Panc1 (cell line): ENCODE measurements around the gene SLC26A11. TPM values are rescaled to one million over a fixed set of nuclear protein-coding genes. Genes with fewer than 3 reads are reported as not detected.

Experiments used
- ATAC-seq: fragments of 200-7000 bp; cut with Tn5 transposase; 2 replicates; pipeline ENCODE4 v1.9.1; 2020; ENCODE audit warnings: mild to moderate bottlenecking, moderate library complexity
- BruUV-seq: library from RNA; stranded (reverse); fragments of 400-500 nt; replicated peaks from 2 replicates; lab custom pipeline; 2021; lab: Mats Ljungman, UMichigan
- CTCF ChIA-PET: fragments of 300-600 bp; sonication (Branson Sonifier 250); formaldehyde crosslinking; loops from one replicate; lab custom pipeline; 2022; ENCODE audit warnings: antibody characterized with exemption; lab: Charles Lee
- POLR2A ChIA-PET: fragments of 300-600 bp; sonication (Branson Sonifier 250); formaldehyde crosslinking; loops from one replicate; lab custom pipeline; 2022; ENCODE audit warnings: antibody characterized with exemption; lab: Charles Lee
- DNase-seq: peaks from one replicate; pipeline ENCODE4 v3.0.0-alpha.2; 2010; ENCODE audit warnings: low read depth, low spot score
- H3K27ac ChIP-seq: 2 replicates; pipeline ENCODE4 v1.5.1; 2011; ENCODE audit warnings: mild to moderate bottlenecking, low read length, inconsistent platforms
- H3K27me3 ChIP-seq: fragments of 200-500 bp; sonication (Bioruptor generic); 2 replicates; pipeline ENCODE4 v1.6.0; 2014; ENCODE audit warnings: low read length, inconsistent platforms; ENCODE audit not compliant: control insufficient read depth, insufficient read depth
- H3K36me3 ChIP-seq: fragments of 200-500 bp; sonication (Bioruptor generic); 2 replicates; pipeline ENCODE4 v1.5.1; 2014; ENCODE audit warnings: inconsistent platforms, mild to moderate bottlenecking, low read length, moderate library complexity; ENCODE audit not compliant: control insufficient read depth, insufficient read depth
- H3K4me1 ChIP-seq: 2 replicates; pipeline ENCODE4 v1.5.1; 2011; ENCODE audit warnings: inconsistent platforms, mild to moderate bottlenecking, low read length, moderate library complexity; ENCODE audit not compliant: control insufficient read depth, insufficient read depth
- H3K4me3 ChIP-seq, 2 experiments: 2 replicates each; pipeline ENCODE4 v1.5.1; 2011 to 2012; ENCODE audit warnings: low read depth in 2 of 2, low read length in 2 of 2, mild to moderate bottlenecking in 2 of 2, inconsistent platforms in 1 of 2, moderate library complexity in 1 of 2
- H3K9me3 ChIP-seq: fragments of 200-500 bp; sonication (Bioruptor generic); 2 replicates; pipeline ENCODE4 v1.5.1; 2014; ENCODE audit warnings: low read depth, mild to moderate bottlenecking, inconsistent platforms, low read length, moderate library complexity; ENCODE audit not compliant: control insufficient read depth, insufficient read depth
- POLR2AphosphoS5 ChIP-seq: IDR thresholded peaks from 2 replicates; pipeline ENCODE4 v1.6.1; 2012; ENCODE audit warnings: mild to moderate bottlenecking, low read depth, low read length, moderate library complexity
- SIN3A ChIP-seq: IDR thresholded peaks from 2 replicates; pipeline ENCODE4 v1.6.1; 2012; ENCODE audit warnings: low read depth, mild to moderate bottlenecking, low read length, moderate library complexity, borderline replicate concordance; ENCODE audit not compliant: insufficient read depth
- TCF7L2 ChIP-seq: IDR thresholded peaks from 2 replicates; pipeline ENCODE4 v1.6.1; 2011; ENCODE audit warnings: mild to moderate bottlenecking, low read depth, low read length, inconsistent platforms
- in situ Hi-C: cut with HindIII; loops from 2 replicates; pipeline ENCODE4 v1.10.0; 2016; ENCODE audit warnings: low sequenced_read_pairs, low pct_unique_long_range_greater_than_20kb
- intact Hi-C: fragments of 100-400 bp; cut with micrococcal nuclease; formaldehyde crosslinking; loops from one replicate; pipeline ENCODE4 v1.10.0; 2022; ENCODE audit not compliant: unreplicated experiment
- total RNA-seq: library from RNA; stranded (reverse); gene quantifications from one replicate; pipeline ENCODE4 v1.2.1, GENCODE V29; 2021; ENCODE audit not compliant: unreplicated experiment
- TF ChIP-seq, protein P1 (sequence below), 2 experiments: IDR thresholded peaks; 2 replicates each; pipeline ENCODE4 v1.6.1; 2011 to 2012; ENCODE audit warnings: low read depth in 2 of 2, control low read depth in 1 of 2, low read length in 1 of 2, mild to moderate bottlenecking in 1 of 2, moderate library complexity in 1 of 2; ENCODE audit not compliant: insufficient read depth in 1 of 2
- TF ChIP-seq, protein P2 (sequence below): fragments of 450-650 bp; IDR thresholded peaks from 2 replicates; pipeline ENCODE4 v1.5.1; 2017; ENCODE audit warnings: mild to moderate bottlenecking

Gene SLC26A11
- total RNA-seq, 1 experiment from 2014 or later: 30.9 TPM

DNA sequence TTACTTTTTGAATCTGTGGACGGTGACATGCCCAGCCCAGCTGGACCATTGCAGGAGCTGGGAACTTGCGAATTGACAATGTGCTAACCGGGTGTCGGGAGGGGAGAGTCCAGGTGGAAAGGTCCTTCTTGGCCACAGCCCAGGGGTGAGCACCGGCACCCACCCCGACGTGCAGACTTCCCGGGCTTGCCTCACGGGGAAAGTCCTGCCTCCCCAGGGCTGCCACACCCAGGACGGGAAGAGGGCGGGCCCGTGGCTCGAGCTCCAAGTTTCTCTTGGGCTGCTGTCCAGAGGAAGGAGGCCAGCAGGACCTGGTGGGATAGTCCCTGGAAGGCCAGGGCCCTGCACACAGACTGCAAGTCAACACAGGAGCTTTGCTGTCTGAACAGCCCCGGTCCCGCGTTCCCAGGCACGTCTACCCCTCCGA lies 32.7 kb upstream of the SLC26A11 start:
- intact Hi-C loops (no loop called here), in situ Hi-C loops (no loop called here)
- TF ChIP-seq SIN3A: no peak
- TF ChIP-seq, protein P1, sequence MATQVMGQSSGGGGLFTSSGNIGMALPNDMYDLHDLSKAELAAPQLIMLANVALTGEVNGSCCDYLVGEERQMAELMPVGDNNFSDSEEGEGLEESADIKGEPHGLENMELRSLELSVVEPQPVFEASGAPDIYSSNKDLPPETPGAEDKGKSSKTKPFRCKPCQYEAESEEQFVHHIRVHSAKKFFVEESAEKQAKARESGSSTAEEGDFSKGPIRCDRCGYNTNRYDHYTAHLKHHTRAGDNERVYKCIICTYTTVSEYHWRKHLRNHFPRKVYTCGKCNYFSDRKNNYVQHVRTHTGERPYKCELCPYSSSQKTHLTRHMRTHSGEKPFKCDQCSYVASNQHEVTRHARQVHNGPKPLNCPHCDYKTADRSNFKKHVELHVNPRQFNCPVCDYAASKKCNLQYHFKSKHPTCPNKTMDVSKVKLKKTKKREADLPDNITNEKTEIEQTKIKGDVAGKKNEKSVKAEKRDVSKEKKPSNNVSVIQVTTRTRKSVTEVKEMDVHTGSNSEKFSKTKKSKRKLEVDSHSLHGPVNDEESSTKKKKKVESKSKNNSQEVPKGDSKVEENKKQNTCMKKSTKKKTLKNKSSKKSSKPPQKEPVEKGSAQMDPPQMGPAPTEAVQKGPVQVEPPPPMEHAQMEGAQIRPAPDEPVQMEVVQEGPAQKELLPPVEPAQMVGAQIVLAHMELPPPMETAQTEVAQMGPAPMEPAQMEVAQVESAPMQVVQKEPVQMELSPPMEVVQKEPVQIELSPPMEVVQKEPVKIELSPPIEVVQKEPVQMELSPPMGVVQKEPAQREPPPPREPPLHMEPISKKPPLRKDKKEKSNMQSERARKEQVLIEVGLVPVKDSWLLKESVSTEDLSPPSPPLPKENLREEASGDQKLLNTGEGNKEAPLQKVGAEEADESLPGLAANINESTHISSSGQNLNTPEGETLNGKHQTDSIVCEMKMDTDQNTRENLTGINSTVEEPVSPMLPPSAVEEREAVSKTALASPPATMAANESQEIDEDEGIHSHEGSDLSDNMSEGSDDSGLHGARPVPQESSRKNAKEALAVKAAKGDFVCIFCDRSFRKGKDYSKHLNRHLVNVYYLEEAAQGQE (IDR thresholded peaks at IDR 0.05; ENCODE audit: insufficient read depth in 1 of 2, low read depth in 2 of 2, low read length in 1 of 2): no peak
- TF ChIP-seq, protein P2, sequence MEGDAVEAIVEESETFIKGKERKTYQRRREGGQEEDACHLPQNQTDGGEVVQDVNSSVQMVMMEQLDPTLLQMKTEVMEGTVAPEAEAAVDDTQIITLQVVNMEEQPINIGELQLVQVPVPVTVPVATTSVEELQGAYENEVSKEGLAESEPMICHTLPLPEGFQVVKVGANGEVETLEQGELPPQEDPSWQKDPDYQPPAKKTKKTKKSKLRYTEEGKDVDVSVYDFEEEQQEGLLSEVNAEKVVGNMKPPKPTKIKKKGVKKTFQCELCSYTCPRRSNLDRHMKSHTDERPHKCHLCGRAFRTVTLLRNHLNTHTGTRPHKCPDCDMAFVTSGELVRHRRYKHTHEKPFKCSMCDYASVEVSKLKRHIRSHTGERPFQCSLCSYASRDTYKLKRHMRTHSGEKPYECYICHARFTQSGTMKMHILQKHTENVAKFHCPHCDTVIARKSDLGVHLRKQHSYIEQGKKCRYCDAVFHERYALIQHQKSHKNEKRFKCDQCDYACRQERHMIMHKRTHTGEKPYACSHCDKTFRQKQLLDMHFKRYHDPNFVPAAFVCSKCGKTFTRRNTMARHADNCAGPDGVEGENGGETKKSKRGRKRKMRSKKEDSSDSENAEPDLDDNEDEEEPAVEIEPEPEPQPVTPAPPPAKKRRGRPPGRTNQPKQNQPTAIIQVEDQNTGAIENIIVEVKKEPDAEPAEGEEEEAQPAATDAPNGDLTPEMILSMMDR: no peak
- H3K4me3 ChIP-seq: 0 out of 4 replicates have a peak overlapping the region, but pooled peaks of 1 of the 2 experiments have one; percentile 23
- H3K36me3 ChIP-seq: no peaks in the 10 kb centered on the region
- no peak for DNase-seq
- H3K27ac ChIP-seq: no peak overlapping the region
- CTCF ChIA-PET: interaction anchor here (0.5 kb wide), 1 partner anchor 15 kb away, joined by 6 read pairs; no protein-coding TSS in a partner anchor
- no peaks in the 10 kb centered on the region for H3K9me3 ChIP-seq
- POLR2A ChIA-PET: no interaction called here
- no TSS peak for BruUV-seq
- H3K27me3 ChIP-seq: no peaks in the 10 kb centered on the region
- ATAC-seq: peak; percentile 36
- H3K4me1 ChIP-seq: no peaks in the 10 kb centered on the region; the same call in 1 of the 2 replicates

DNA sequence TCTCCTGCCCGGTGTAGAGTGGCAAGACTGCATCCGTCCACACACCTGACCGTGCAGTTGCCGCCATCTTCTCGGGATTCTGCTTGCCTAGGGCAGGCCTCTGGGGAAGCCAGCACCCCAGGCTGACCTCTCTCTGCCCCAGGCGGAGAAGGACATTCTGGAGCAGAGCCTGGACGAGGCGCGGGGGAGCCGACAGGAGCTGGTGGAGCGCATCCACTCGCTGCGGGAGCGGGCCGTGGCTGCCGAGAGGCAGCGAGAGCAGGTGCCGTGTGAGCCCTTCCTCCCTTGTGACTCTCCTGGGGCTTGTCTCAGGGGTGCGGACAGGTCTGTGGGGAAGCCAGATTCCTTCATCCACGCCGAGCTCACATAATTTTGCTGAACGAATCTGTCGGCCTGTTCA lies 30.6 kb upstream of the SLC26A11 start:
- no peak overlapping the region for H3K4me3 ChIP-seq
- ChIA-PET POLR2A (no interaction called here), CTCF (interaction anchor here (0.8 kb wide), 1 partner anchor 14 kb away, joined by 4 read pairs; no protein-coding TSS in a partner anchor)
- no peaks in the 10 kb centered on the region for H3K9me3 ChIP-seq
- ATAC-seq (no peak), DNase-seq (no peak)
- no peaks in the 10 kb centered on the region for H3K36me3 ChIP-seq
- no peaks in the 10 kb centered on the region for H3K27me3 ChIP-seq
- intact Hi-C loops: no loop called here
- no TSS peak for BruUV-seq
- TF ChIP-seq, protein P1 (IDR thresholded peaks at IDR 0.05; ENCODE audit: insufficient read depth in 1 of 2, low read depth in 2 of 2, low read length in 1 of 2): no peak
- TF ChIP-seq POLR2AphosphoS5 (no peak), SIN3A (no peak), TCF7L2 (no peak)
- TF ChIP-seq, protein P2: no peak
- H3K4me1 ChIP-seq: no peaks in the 10 kb centered on the region; the same call in 1 of the 2 replicates
- in situ Hi-C loops: no loop called here
- no peak overlapping the region for H3K27ac ChIP-seq
